ENCODE results near the gene PRAC1.

PRAC1 gene

GRCh38 chr17:48722201-48722907, at the start of gene PRAC1:
Gene PRAC1, minus strand, starts transcription at chr17:48722518. Its CDS starts 126 bp downstream, at chr17:48722392.
- no peak for DNase-seq

- no peak for DNase-seq
Measured at GRCh38 chr17:48770954-48771353, 48.6 kb upstream of the PRAC1 start.

- DNase-seq, result no peak
Measured at GRCh38 chr17:48769009-48769675, 46.8 kb upstream of the PRAC1 start.

GRCh38 chr17:48767263-48767774, 45.0 kb upstream of the PRAC1 start:
- DNase-seq, result no peak

- DNase-seq, result no peak
Measured at GRCh38 chr17:48761114-48761513, 38.8 kb upstream of the PRAC1 start.

GRCh38 chr17:48760411-48760810, 38.1 kb upstream of the PRAC1 start:
- DNase-seq, result no peak

GRCh38 chr17:48759288-48759687, 37.0 kb upstream of the PRAC1 start:
- DNase-seq, result peak; percentile 23

- no peak for DNase-seq
Measured at GRCh38 chr17:48757524-48757961, 35.2 kb upstream of the PRAC1 start.

GRCh38 chr17:48756830-48757251, 34.5 kb upstream of the PRAC1 start:
- peak; percentile 70 for DNase-seq

- no peak for DNase-seq
Measured at GRCh38 chr17:48755356-48755755, 33.0 kb upstream of the PRAC1 start.

GRCh38 chr17:48754500-48755261, 32.4 kb upstream of the PRAC1 start:
- DNase-seq, result no peak

- no peak for DNase-seq
Measured at GRCh38 chr17:48753794-48754499, 31.6 kb upstream of the PRAC1 start.

GRCh38 chr17:48752399-48753288, 30.3 kb upstream of the PRAC1 start:
- DNase-seq, result no peak

GRCh38 chr17:48751733-48752398, 29.5 kb upstream of the PRAC1 start:
- no peak for DNase-seq

GRCh38 chr17:48751172-48751571, 28.9 kb upstream of the PRAC1 start:
- no peak for DNase-seq

GRCh38 chr17:48749621-48750553, 27.6 kb upstream of the PRAC1 start:
- DNase-seq, result no peak

GRCh38 chr17:48748718-48749566, 26.6 kb upstream of the PRAC1 start:
- no peak for DNase-seq

- DNase-seq, result no peak
Measured at GRCh38 chr17:48747445-48748363, 25.4 kb upstream of the PRAC1 start.

Data from NCI-H774 (cell line).